CD14-positive monocyte (primary cell): Measurements from ENCODE around the gene BATF. TPM values are rescaled to one million over a fixed set of nuclear protein-coding genes. Genes with fewer than 3 reads are reported as not detected.

ENCODE experiments used
- DNase-seq, 3 donors: peaks; one replicate each; pipeline ENCODE4 v3.0.0-alpha.2; 2011 to 2022
- H2AFZ ChIP-seq: 2 replicates; pipeline ENCODE4 v1.6.0; 2012; ENCODE audit warnings: mild to moderate bottlenecking, low read depth, low read length, inconsistent platforms; ENCODE audit not compliant: insufficient read depth, poor library complexity, severe bottlenecking
- H3K27ac ChIP-seq, 2 donors: 1 replicate in 1 of 2; 2 replicates in 1 of 2; pipeline ENCODE4 v1.5.1; 2012 to 2013; ENCODE audit warnings: low read length in 2 of 2, control low read depth in 1 of 2, inconsistent platforms in 1 of 2, low read depth in 1 of 2, mild to moderate bottlenecking in 1 of 2
- H3K27me3 ChIP-seq, 2 donors: one replicate each; pipeline versions ENCODE4 v1.6.0 to v1.6.1; 2011 to 2013; ENCODE audit warnings: low read length in 2 of 2; ENCODE audit not compliant: control insufficient read depth in 2 of 2, insufficient read depth in 2 of 2
- H3K36me3 ChIP-seq, 2 donors: replicated peaks in 1 of 2; 1 replicate in 1 of 2; 2 replicates in 1 of 2; pipeline versions ENCODE4 v1.5.1 to v1.6.1; 2012 to 2013; ENCODE audit warnings: low read length in 2 of 2, control low read depth in 1 of 2, inconsistent platforms in 1 of 2, mild to moderate bottlenecking in 1 of 2; ENCODE audit not compliant: insufficient read depth in 2 of 2, control insufficient read depth in 1 of 2
- H3K4me1 ChIP-seq, 2 donors: 1 replicate in 1 of 2; 2 replicates in 1 of 2; pipeline versions ENCODE4 v1.5.1 to v1.6.1; 2012 to 2013; ENCODE audit warnings: low read length in 2 of 2, control low read depth in 1 of 2, inconsistent platforms in 1 of 2, mild to moderate bottlenecking in 1 of 2, moderate library complexity in 1 of 2; ENCODE audit not compliant: insufficient read depth in 2 of 2, control insufficient read depth in 1 of 2
- H3K4me2 ChIP-seq: replicated peaks from 2 replicates; pipeline ENCODE3; 2012; ENCODE audit warnings: low read length, moderate library complexity, mild to moderate bottlenecking; ENCODE audit not compliant: poor library complexity, severe bottlenecking; ENCODE audit errors: extremely low read depth
- H3K4me3 ChIP-seq, 3 experiments: fragments of 200-600 bp in 1 of 3; sonication (generic) in 1 of 3; replicated peaks in 1 of 3; 1 replicate in 2 of 3; 2 replicates in 1 of 3; pipeline ENCODE4 v1.5.1; 2011 to 2013; ENCODE audit warnings: low read length in 3 of 3, mild to moderate bottlenecking in 3 of 3, control low read depth in 2 of 3, low read depth in 2 of 3, inconsistent platforms in 1 of 3, moderate library complexity in 1 of 3
- H3K79me2 ChIP-seq: 2 replicates; pipeline ENCODE4 v1.6.0; 2012; ENCODE audit warnings: mild to moderate bottlenecking, control low read depth, inconsistent platforms, low read length, moderate library complexity; ENCODE audit not compliant: insufficient read depth
- H3K9ac ChIP-seq: 2 replicates; pipeline ENCODE4 v1.6.0; 2017; ENCODE audit warnings: low read length, mild to moderate bottlenecking; ENCODE audit not compliant: insufficient read depth, poor library complexity, severe bottlenecking
- H3K9me3 ChIP-seq, 2 donors: replicated peaks in 1 of 2; 1 replicate in 1 of 2; 2 replicates in 1 of 2; pipeline versions ENCODE4 v1.5.1 to v1.6.1; 2012 to 2013; ENCODE audit warnings: low read length in 2 of 2, control low read depth in 1 of 2; ENCODE audit not compliant: control insufficient read depth in 1 of 2, insufficient read depth in 1 of 2
- H4K20me1 ChIP-seq: 2 replicates; pipeline ENCODE4 v1.6.0; 2012; ENCODE audit warnings: mild to moderate bottlenecking, low read length, control low read depth, moderate library complexity; ENCODE audit not compliant: insufficient read depth
- H3K27ac Mint-ChIP-seq, 7 donors: one replicate each; pipeline ENCODE4 v1.8.0; 2020; ENCODE audit warnings: mild to moderate bottlenecking in 7 of 7, mixed read lengths in 7 of 7, moderate library complexity in 6 of 7, inconsistent platforms in 2 of 7
- H3K27me3 Mint-ChIP-seq, 3 donors: one replicate each; pipeline ENCODE4 v1.8.0; 2021 to 2022; ENCODE audit warnings: low read depth in 3 of 3, mild to moderate bottlenecking in 3 of 3, mixed read lengths in 3 of 3, moderate library complexity in 3 of 3, inconsistent platforms in 1 of 3
- H3K36me3 Mint-ChIP-seq, 2 donors: one replicate each; pipeline ENCODE4 v1.8.0; 2020; ENCODE audit warnings: mixed read lengths in 2 of 2, inconsistent platforms in 1 of 2, mild to moderate bottlenecking in 1 of 2
- H3K4me1 Mint-ChIP-seq: one replicate; pipeline ENCODE4 v1.8.0; 2020; ENCODE audit warnings: mild to moderate bottlenecking, mixed read lengths
- H3K4me3 Mint-ChIP-seq, 2 donors: one replicate each; pipeline ENCODE4 v1.8.0; 2020; ENCODE audit warnings: mild to moderate bottlenecking in 2 of 2, mixed read lengths in 2 of 2, moderate library complexity in 1 of 2
- H3K9me3 Mint-ChIP-seq, 7 donors: one replicate each; pipeline ENCODE4 v1.8.0; 2020 to 2022; ENCODE audit warnings: mixed read lengths in 7 of 7, mild to moderate bottlenecking in 6 of 7, moderate library complexity in 6 of 7, inconsistent platforms in 2 of 7
- CTCF ChIP-seq: fragments of 200-600 bp; IDR thresholded peaks from one replicate; pipeline ENCODE4 v1.8.0; 2022; ENCODE audit warnings: antibody characterized with exemption, mild to moderate bottlenecking
- WGBS: methylation state at CpG from one replicate; pipeline ENCODE4 v1.1.5; 2013; ENCODE audit warnings: missing lambda C conversion rate; ENCODE audit not compliant: insufficient coverage; 5-methylcytosine and 5-hydroxymethylcytosine counted together
- intact Hi-C, 2 donors: fragments of 100-400 bp; cut with micrococcal nuclease; formaldehyde crosslinking; loops; one replicate each; pipeline versions ENCODE4 v1.15.0 to v1.15.1; 2023
- polyA plus RNA-seq, 3 donors: library from polyadenylated mRNA; depleted of rRNA in 1 of 3; unstranded in 2 of 3; stranded (reverse) in 1 of 3; fragments of 300-500 nt in 2 of 3; fragments of >200 nt in 1 of 3; fragmentation: Illumina TruSeq in 2 of 3; gene quantifications; 1 replicate in 2 of 3; 2 replicates in 1 of 3; pipeline ENCODE4 v1.2.3, GENCODE V29; 2012 to 2021

BATF gene
- polyA plus RNA-seq, 3 donors, result 12.6 to 25.8 (median 20.9) TPM

DNA sequence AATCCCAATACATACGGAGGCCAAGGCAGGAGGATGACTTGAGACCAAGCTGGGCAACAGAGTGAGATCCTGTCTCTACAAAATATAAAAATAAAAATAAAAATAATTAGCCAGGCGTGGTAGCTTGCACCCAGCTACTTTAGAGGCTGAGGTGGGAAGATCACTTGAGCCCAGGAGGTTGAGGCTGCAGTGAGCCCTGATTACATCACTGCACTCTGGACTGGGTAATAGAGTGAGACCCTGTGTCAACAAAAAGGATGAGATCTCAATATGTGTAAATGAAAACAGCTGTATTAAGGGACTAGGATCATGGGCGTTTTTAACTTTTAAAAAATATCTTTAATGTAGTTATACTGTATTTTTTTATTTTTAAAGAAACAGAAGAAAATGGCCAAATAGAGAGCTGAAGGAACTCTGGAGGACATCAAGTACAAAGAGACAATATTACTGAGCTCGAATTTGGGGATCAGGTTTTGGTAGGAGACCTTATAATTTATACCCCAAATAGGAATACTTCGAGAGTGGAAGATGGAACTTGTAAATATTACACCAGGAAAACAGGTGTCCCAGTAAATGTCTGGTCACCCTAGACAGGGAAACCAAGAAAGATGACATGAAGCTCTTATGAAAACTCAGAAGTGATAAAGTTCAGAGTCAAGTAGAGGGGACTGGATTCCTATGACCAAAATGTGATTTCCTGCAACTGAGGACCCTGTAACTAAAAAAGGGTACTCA is 13.1 kb downstream of the BATF start:
- Mint-ChIP-seq H3K27me3 (no peaks in the 10 kb centered on the region), H3K9me3 (no peaks in the 10 kb centered on the region), H3K4me1 (peaks cover 24% of the 10 kb centered on the region), H3K36me3 (peaks cover 47 to 56% of the 10 kb centered on the region in 2 donors), H3K4me3 (no peak overlapping the region), H3K27ac (no peak overlapping the region)
- intact Hi-C loops, result no loop called here
- Histone ChIP-seq H4K20me1 (peaks cover 22% of the 10 kb centered on the region), H3K4me3 (no peak overlapping the region), H3K27me3 (no peaks in the 10 kb centered on the region), H3K4me1 (peaks cover 12 to 16% of the 10 kb centered on the region in 2 donors), H3K27ac (no peak overlapping the region), H3K9me3 (no peaks in the 10 kb centered on the region), H3K36me3 (peaks cover 25 to 49% of the 10 kb centered on the region in 2 donors), H3K9ac (no peak overlapping the region), H3K79me2 (peaks cover 66% of the 10 kb centered on the region), H2AFZ (no peak overlapping the region), H3K4me2 (no peak overlapping the region)
- TF ChIP-seq CTCF, result no peak
- WGBS, result no CpG with 5 or more reads among the region's 5 CpGs
- no peak for DNase-seq

GRCh38 chr14:75537071-75537470 is 14.8 kb downstream of the BATF start:
- Histone ChIP-seq H2AFZ (no peak overlapping the region), H3K27me3 (no peaks in the 10 kb centered on the region), H3K27ac (no peak overlapping the region), H3K9ac (no peak overlapping the region), H3K4me3 (no peak overlapping the region), H3K79me2 (peaks cover 60% of the 10 kb centered on the region), H3K36me3 (peaks cover 17 to 36% of the 10 kb centered on the region in 2 donors), H3K4me2 (no peak overlapping the region), H3K9me3 (no peaks in the 10 kb centered on the region), H4K20me1 (peaks cover 10% of the 10 kb centered on the region), H3K4me1 (peaks cover 16 to 22% of the 10 kb centered on the region in 2 donors)
- no peak for DNase-seq
- Mint-ChIP-seq H3K4me1 (peaks cover 27% of the 10 kb centered on the region), H3K36me3 (peaks cover 39 to 53% of the 10 kb centered on the region in 2 donors), H3K4me3 (no peak overlapping the region), H3K27ac (peak overlapping the region in 1 of 7 donors; percentile 78), H3K27me3 (no peaks in the 10 kb centered on the region), H3K9me3 (no peaks in the 10 kb centered on the region)
- intact Hi-C loops, result no loop called here
- TF ChIP-seq CTCF, result no peak
- 100% methylated on average over 3 of the region's 4 CpGs for WGBS
